GM18870 (cell line): Measurements from ENCODE around the gene MTHFSD.
"Not testable (repeated sequence)": the region's sequence is repeated elsewhere in the genome, so short reads cannot be mapped to it uniquely, and the experiment has no call there.

ENCODE experiments used
- ATAC-seq: cut with Tn5 transposase; IDR thresholded peaks from one replicate; pipeline ENCODE4 v1.9.1; 2021; ENCODE audit warnings: moderate library complexity; ENCODE audit not compliant: unreplicated experiment

MTHFSD gene, protein sequence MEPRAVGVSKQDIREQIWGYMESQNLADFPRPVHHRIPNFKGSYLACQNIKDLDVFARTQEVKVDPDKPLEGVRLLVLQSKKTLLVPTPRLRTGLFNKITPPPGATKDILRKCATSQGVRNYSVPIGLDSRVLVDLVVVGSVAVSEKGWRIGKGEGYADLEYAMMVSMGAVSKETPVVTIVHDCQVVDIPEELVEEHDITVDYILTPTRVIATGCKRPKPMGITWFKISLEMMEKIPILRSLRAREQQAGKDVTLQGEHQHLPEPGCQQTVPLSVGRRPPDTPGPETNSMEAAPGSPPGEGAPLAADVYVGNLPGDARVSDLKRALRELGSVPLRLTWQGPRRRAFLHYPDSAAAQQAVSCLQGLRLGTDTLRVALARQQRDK

GRCh38 chr16:86554917-86555703 lies at the start of gene MTHFSD:
TSS of gene MTHFSD (minus strand) at chr16:86555235. CDS start at chr16:86555184, 51 bp downstream.
- ATAC-seq, result no peak

DNA sequence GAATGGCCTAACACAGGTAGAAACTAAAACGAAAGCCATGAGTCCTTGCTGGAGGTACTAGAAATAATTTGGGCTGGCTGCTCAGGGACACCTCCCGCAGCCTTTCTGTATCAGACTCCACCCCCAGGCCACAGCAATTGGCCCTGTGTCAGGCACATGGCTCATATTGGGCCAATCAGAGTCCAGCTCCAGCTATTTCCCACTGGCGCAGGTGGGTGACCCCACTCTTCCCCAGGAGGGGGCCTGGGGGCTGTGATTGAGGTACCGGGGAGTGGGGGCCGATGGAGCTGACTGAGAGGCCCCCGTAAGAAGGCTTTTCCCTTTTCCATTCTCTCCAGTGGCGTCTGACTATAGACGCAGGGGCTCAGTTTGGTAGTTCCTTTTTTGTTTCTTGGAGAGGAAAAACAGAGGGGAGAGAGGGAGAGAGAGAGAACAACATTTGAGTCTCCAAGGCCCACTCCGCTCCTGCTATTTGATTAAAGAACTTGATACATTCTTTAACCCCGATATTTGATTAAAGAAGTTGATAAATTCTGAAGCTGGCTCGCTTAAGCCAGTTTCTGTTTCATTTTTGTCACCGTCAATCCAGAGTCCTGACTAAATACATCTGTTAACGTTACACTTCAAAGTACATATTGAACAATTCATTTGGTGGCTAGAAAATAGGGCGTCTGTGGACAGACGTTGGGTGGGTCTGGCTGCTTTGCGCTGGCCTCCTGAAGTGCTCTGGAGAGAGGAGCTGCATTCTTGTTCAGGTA lies 49.6 kb upstream of the MTHFSD start:
- no peak for ATAC-seq

- ATAC-seq, result no peak
These were observed 47.5 kb upstream of the MTHFSD start for GRCh38 chr16:86602521-86602920.

GRCh38 chr16:86601356-86601755 lies 46.3 kb upstream of the MTHFSD start:
- ATAC-seq, result no peak

- no peak for ATAC-seq
These were observed 43.9 kb upstream of the MTHFSD start for GRCh38 chr16:86598607-86599565.

GRCh38 chr16:86597880-86598606 lies 43.0 kb upstream of the MTHFSD start:
- ATAC-seq, result no peak

DNA sequence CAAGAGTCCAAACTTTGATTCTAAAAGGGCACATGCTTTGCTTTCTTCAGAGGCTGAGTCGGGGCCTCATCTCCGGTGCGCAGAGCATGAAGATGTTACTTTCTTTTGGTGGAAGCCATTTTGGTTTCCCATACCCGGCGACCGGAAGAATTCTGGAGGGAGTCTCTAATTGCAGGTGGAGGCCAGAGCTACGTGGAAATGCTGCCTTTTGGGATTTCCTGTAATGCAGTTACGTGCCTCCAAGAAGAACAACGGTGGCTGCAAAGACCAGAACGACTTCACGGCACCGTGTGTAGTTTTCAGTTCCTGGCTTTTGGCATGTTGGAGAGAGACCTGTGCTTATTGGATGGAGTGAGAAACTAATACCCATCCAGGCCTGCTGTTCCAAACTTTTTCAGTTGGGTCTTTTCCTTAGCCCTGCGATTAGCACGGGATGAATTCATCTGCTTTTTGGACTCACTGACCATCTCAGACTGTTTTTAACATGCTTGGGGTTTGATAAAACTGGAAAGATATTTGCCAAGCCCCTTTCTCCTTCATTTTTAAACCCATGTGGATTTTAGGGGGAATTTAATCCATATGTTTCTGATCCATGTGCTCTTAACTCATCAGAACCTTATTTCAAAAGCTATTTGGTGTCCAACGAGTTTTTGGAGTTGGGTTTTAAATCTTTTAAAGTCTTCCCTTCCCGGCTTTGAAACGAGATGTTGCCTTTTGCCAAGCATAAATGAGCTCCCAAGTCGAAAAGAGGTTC lies 42.3 kb upstream of the MTHFSD start:
- no peak for ATAC-seq

GRCh38 chr16:86595983-86596605 lies 41.1 kb upstream of the MTHFSD start:
- no peak for ATAC-seq

DNA sequence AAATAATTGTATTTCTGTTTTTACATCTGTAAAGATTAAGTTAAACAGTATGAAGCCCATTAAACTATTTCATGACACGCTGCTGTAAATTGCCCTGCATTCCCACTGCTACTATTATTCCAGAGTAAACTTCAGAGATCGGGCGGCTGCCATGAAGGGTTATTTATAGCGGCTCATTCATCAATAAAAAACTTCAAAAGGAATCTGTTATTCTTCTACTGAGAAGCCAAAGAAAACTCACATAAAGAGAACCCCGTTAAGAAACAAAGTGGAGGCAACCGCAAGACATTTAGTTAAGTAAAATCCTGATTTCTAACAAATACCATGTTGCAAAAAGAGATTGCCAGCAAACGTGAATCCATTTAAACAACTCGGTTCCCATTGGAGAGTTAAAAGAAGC lies 39.7 kb upstream of the MTHFSD start:
- no peak for ATAC-seq

GRCh38 chr16:86593913-86594620 lies 39.0 kb upstream of the MTHFSD start:
- ATAC-seq, result no peak

GRCh38 chr16:86591270-86591669 lies 36.2 kb upstream of the MTHFSD start:
- ATAC-seq, result no peak

DNA sequence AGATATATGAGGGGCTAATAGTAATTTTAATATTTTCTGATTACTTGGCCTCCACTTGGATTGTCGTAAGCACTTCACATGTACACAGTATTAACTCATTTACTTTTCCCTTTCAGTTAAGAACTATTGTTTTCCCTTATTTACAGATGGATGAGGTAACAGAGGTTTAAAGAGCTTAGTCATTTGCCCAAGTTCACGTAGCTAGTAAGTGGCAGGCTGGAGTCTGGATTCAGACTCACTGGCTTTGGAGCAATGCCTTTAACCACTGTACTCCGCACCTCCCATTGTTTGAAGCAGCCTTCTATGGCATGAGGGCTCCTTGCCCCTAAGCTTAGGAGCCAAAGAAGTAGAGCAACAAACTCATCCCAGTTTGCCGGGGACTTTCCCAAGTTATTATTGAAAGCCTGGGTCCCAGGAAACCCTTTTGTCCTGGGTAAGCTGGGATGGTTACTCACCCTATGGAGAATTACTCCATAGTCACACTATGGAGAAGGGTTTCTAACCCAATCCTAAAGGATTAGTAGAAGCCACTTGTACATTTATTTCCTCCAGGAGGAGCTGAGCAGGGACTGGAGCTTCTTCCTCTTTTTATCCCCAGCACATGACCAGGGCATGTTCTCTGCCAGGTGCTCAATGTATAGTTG lies 35.6 kb upstream of the MTHFSD start:
- ATAC-seq, result no peak

- ATAC-seq, result not testable (repeated sequence)
These were observed 32.9 kb upstream of the MTHFSD start for GRCh38 chr16:86587955-86588354.

DNA sequence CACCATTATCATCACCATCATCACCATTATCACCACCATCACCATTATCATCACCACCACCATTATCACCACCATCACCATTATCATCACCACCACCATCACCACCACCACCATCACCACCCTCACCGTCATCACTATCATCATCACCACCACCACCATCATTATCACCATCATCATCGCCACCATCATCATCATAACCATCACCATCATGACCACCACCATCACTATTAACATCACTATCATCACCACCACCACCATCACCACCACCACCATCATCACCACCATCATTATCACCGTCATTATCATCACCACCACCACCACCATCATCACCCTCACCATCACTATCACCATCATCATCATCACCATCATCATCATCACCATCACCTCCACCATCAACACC lies 32.5 kb upstream of the MTHFSD start:
- no peak for ATAC-seq

DNA sequence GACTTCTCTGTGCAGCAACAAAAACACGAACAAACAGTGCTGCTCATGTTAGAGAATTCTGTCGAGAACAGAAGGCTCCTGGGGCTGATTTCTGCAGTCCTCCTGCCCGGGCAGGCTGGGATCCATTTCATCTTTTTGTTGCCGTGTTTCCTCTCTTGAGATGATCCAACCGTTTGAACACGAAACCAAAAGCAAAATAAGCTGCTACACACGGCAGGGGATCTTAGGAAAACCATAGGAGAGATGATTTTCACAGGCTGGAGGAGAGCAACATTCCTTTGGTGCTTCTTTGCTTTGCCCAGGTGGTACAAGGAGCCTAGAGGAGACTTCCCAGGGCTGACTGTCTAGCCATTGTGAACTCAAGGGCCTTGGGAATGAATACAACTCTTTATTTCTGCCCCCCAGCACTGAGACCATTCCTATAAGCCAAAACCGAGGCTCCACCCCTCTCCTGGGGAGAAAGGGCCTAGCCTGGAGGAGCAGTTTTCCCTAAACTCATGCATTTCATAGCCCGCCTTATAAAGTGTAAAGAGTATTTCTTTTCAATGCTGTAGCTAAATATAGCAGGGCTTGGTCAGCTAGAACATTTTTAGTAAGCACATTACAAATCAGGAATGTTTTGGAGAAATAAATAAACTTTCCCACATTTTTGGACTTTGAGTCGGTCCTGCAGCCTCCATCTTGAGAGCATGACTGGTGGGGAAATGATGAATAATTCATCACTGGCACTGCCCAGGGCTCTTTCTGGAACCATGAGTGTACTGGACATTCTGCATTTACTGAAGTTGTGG lies 31.0 kb upstream of the MTHFSD start:
- ATAC-seq, result no peak
